Stimulated activated CD4-positive, alpha-beta T cell treated with anti-CD3 and anti-CD28 coated beads, Interleukin-1b, Interleukin-23, amount 100 ng/mL, for 4 hours (primary cell): ENCODE measurements around the gene KPNB1.

ENCODE experiments used
- DNase-seq, 2 donors: peaks; one replicate each; pipeline ENCODE4 v3.0.0-alpha.2; 2020; ENCODE audit warnings: low read depth in 2 of 2

The KPNB1 gene

DNA sequence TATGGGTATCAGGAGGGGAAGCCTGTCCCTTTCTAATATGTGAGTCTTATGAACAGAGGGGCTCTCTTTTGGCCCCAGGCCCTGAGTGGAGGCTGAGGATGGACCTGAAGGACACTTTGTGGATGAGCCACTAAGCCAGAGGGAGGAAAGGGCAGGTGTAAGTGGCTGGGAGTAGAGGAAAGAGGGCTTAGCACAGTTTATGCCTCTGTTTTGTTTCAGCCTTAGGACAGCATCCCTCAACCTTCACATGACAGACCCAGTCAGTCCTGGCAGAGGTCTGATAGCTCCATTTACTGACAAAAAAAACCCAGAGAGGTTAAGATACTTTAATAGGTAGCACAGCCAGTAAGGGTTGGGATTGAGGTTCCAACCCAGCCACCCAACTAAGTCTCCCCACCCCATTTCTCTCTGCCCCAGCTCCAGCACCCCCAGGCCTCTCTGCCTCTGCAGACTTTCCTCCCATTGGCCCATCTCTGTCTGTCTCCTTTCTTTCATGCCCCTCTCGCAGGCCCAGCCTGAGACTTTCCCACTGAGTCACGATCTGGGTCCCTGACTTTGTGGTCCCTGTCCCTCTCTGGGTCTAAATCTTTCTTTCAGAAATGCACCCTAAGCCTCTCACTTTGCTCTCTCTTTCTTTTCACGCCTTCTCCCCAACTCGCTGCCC is 78.6 kb downstream of the KPNB1 start:
- DNase-seq, result no peak

DNA sequence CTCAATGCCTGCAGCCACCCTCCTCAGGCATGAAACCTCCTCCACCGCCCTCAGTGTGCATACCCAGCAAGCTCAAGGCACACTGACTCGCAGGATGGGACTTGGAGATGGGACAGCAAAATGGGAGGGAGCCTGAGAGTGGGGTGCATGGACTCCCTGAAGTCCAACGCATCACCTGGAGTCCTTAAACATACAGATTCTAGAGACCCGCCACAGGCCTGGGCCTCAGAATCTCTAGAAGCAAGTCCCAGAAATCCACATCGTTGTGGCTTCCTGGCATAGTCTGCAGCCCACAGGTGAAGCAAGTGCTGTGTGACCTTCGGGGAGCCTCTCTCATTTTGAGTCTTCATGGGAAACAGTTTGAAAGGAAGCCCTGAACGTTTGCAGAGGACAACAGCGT is 79.8 kb downstream of the KPNB1 start:
- DNase-seq, result no peak

DNA sequence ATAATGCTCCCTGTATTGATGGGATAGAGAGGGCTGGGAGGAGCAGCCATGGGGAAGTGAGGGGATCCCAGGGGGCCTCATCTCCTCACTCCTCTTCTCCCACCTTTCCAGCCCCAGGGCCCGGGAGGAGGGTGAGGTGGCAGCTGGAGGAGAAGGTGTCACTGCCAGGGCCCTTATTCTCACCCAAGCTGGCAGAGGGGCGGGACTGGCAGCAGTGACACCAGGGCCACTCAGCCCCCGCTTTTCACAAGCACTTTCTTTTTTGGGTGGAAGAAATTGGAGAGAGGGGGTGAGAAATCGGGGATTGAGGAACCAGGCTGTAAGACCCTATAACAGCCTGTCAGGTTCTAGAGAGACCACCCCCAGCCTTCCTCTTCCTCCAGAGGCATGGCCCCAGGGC is 81.0 kb downstream of the KPNB1 start:
- DNase-seq, result no peak

DNA sequence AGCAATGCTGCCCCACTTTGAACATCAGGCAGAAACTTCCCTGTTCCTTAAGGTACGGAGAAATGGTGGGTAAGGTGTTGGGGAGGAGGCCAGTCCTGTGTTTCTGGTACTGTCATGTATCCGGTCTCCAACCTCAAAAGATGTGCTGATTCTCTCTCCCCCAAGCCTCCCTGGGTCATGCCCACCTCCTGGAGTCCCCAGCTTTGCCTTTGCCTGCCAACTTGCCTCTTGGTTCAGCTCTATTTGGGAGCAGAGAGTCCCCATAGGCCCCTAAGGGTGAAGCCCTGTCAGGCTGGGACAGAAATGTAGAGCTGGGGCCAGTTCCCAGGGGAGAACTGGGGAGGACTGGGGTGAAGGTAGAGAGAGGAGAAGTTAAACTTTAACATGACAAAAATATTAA is 81.7 kb downstream of the KPNB1 start:
- DNase-seq, result no peak

DNA sequence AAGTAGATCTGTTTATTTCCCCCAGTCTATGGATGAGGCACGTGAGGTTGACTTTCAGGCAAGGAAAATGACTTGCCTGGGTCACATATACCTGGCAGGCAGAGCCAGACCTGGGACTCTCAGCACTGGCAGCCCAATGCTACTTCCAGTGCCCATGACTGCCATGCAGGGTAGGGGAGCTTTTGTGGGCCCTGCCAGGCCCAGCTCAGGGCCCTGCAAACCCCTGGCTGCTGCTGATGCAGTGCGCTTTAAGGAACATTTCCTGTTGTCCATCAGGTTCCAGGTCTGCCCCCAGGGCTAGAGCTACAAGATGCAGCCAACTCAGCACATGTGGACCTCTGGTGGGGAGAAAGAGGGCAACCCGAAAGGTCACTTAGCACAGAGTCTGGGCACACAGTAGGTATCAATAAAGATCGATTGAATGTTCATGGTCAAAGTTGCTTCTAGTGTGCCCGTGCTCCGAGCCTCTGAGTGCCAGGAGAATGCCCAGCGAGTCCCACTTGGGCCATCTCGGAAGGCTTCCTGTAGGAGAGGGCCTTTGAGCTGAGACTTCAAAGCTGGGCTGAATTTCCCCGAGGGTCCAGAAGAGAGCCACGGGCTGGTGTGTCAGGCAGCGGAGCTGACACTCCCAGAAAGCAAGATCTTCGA is 82.8 kb downstream of the KPNB1 start:
- DNase-seq, result no peak

DNA sequence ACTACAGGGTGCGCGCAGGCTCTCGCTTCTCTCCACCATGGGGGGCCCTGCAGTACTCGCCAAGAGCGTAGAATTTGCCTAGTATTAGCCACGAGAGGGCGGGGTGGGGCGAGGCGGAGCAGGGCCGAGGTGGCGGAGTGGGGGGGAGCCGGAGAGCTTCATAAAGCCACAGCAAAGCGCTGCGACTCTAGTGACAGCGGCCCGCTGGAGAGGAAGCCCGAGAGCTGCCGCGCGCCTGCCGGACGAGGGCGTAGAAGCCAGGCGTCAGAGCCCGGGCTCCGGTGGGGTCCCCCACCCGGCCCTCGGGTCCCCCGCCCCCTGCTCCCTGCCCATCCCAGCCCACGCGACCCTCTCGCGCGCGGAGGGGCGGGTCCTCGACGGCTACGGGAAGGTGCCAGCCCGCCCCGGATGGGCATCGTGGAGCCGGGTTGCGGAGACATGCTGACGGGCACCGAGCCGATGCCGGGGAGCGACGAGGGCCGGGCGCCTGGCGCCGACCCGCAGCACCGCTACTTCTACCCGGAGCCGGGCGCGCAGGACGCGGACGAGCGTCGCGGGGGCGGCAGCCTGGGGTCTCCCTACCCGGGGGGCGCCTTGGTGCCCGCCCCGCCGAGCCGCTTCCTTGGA is 83.4 kb downstream of the KPNB1 start, which contains the start of gene TBX21:
Gene TBX21, plus strand, starts transcription at position 190 of the 627 bp plus-strand sequence. Its CDS starts 219 bp downstream, at position 409.
- DNase-seq, result peak; percentile 87 to 94

DNA sequence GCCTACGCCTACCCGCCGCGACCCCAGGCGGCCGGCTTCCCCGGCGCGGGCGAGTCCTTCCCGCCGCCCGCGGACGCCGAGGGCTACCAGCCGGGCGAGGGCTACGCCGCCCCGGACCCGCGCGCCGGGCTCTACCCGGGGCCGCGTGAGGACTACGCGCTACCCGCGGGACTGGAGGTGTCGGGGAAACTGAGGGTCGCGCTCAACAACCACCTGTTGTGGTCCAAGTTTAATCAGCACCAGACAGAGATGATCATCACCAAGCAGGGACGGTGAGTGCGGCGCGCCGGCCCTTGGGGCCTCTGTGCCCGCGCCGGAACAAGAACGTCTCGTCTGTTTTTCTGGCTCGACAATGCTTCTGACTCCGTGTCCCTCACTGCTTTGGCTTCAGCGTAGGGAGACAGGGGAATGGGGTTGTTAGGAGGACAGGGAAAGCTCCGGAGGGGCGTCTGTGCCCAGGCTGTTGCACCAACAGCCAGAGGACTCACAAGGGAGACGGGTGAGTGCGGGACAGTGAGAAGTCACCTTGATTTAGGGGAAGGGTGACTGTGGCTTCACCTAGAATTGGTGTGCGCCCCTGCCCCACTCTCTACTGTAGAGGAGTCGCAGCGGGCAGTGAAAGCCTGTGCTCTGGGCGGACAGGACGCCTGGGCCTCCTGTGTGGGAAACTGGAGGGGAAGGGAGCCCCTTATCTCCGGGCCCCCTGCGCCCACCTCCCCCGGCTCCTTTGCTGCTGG is 84.1 kb downstream of the KPNB1 start:
- DNase-seq, result peak in 1 of 2 donors; percentile 24

DNA sequence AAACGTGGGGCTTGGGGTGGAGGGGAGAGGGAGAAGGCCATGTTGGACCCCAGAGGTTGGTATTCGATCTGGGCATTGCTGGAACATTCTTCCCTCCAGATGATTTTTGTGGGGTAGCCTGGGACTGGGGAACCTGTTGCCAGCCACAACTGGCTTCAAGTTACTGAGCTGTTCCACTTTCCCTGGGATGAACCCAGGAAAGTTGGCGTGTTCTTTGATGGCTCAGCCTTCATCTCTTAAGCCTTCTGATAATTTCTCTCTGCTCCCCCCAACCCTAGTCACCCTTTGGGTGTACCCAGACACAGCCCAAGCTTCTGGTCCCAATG is 85.4 kb downstream of the KPNB1 start:
- no peak for DNase-seq
